ENCODE results near the gene RAMP2.
"Not testable (repeated sequence)": the region's sequence is repeated elsewhere in the genome, so short reads cannot be mapped to it uniquely, and the experiment has no call there.

RAMP2 gene, protein sequence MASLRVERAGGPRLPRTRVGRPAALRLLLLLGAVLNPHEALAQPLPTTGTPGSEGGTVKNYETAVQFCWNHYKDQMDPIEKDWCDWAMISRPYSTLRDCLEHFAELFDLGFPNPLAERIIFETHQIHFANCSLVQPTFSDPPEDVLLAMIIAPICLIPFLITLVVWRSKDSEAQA

DNA sequence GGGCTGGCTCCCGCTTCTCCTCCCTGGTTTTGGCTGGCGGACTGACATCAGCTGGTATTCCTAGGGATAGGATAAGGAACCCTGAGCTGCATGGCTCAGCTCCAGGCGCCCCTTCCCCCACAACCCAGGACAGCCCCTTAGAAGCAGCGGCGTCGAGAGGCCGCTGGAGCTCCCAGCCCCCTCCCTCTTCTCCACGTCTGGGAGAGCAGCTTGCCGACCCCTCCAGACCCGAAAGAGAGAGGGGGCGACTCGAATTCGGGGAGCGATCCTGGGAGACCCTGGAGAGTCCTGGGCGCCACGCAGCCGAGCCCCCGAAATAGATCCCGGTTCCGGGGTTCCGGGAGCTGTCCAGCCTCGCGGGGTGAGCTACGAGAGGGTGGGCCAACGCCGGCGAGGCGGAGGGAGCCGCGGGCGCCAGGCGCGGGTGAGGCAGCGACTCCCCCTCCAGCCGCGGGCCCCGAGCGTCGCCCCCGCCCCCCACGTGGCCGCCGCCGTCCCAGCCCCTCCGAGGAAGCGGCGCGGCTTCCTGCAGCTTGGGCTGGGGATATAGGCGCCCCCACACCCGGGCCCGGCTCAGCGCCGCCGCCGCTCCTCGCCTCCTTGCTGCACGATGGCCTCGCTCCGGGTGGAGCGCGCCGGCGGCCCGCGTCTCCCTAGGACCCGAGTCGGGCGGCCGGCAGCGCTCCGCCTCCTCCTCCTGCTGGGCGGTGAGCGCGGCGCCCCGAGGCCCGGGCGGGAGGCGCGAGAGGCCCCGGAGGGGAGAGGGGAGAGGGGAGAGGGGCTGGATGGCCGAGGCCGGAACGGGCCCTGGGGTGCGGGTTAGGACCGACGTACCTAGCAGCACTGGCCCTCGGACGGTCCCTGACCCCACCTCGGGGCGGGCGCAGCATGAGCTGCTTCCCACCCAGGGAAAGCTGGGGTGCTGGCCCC lies at the start of gene RAMP2:
RAMP2 (plus strand) TSS at position 576 of the 930 bp plus-strand sequence; CDS start at position 611, 35 bp downstream.
- H3K9me3 Mint-ChIP-seq, result no peaks in the 10 kb centered on the region
- H3K4me1 Mint-ChIP-seq, result no peaks in the 10 kb centered on the region
- H3K4me3 Mint-ChIP-seq, result peak within 1 kb of the TSS; percentile 47
- H3K36me3 Mint-ChIP-seq (ENCODE audit: insufficient read depth), result peaks cover 3% of the 10 kb centered on the region
- H3K27me3 Mint-ChIP-seq, result peaks cover 72% of the 10 kb centered on the region
- no peak within 1 kb of the TSS for H3K27ac Mint-ChIP-seq (ENCODE audit: low read depth)
- DNase-seq (ENCODE audit: low spot score in 2 of 2) (no peak), ATAC-seq (replicated peaks; ENCODE audit: extremely low read depth, poor library complexity, severe bottlenecking) (peak; percentile 53)

DNA sequence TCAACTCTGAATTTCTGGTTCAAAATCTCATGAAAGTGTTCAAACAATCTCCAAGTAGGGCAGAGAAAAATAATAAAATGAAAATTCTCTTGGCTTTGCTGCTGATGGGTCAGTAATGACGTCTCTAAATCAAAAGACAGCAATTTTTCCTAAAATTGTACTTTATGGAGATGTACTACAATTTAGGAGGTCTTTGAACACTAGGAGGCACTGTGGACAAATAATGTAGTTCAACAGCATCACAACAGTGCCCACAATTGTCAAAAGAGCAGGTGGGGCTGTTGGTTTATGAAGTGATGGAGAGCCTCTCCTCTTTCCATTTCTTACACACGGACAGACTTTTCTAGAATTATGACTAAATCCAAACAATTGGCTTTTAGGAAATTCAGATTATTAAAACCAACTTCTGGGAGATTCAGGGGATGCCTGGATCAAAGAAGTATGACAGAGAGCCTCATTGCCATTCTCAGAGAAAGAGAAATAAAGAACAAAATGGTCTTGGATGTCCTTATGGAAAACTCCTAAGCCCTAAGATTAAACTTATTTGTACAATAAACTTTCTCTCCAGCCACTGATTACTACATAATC lies 39.9 kb upstream of the RAMP2 start:
- no peaks in the 10 kb centered on the region for H3K9me3 Mint-ChIP-seq
- peaks cover 9% of the 10 kb centered on the region for H3K4me1 Mint-ChIP-seq
- peaks cover 86% of the 10 kb centered on the region for H3K36me3 Mint-ChIP-seq (ENCODE audit: insufficient read depth)
- ATAC-seq (replicated peaks; ENCODE audit: extremely low read depth, poor library complexity, severe bottlenecking), result peak; percentile 64
- peak in 1 of 2 donors; percentile 26 for DNase-seq (ENCODE audit: low spot score in 2 of 2)
- H3K27me3 Mint-ChIP-seq, result no peaks in the 10 kb centered on the region
- H3K4me3 Mint-ChIP-seq, result no peak overlapping the region
- no peak overlapping the region for H3K27ac Mint-ChIP-seq (ENCODE audit: low read depth)

DNA sequence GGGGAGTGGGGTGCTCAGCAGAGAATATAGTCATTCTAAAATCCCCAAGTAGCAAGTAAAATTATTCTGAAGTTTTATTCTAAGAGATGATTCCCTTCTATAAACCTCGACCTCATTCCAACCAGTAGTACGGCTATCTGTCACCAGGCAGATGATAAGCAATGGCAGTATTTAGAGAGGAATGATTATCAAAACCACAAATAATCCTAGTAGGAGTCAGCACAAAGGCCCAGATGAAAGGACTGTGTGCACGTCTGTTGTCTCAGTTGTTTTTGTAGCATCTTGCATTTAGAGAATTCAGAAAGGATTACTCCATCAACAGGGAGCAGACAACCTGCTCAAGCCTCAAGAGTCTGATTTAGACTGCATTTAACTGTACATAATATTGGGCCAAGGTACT lies 37.4 kb upstream of the RAMP2 start:
- Mint-ChIP-seq H3K4me1 (peaks cover 1% of the 10 kb centered on the region), H3K27me3 (no peaks in the 10 kb centered on the region), H3K4me3 (no peak overlapping the region), H3K36me3 (ENCODE audit: insufficient read depth) (peaks cover 84% of the 10 kb centered on the region), H3K9me3 (no peaks in the 10 kb centered on the region), H3K27ac (ENCODE audit: low read depth) (no peak overlapping the region)
- DNase-seq (ENCODE audit: low spot score in 2 of 2), result no peak
- ATAC-seq (replicated peaks; ENCODE audit: extremely low read depth, poor library complexity, severe bottlenecking), result no peak

DNA sequence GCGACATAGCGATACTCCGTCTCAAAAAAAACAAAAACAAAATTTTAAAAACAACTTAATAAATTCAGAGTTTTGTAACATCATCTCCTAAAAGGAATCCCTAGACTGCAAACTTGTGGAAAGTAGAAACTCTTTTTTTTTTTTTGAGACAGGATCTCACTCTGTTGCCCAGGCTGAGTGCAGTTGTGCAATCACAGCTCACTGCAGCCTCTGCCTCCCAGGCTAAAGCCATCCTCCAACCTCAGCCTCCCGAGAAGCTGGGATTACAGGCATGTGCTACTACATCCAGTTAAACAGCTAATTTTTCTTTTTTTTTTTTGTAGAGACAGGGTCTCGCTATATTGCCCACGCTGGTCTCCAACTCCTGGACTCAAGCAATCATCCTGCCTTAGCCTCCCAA lies 35.9 kb upstream of the RAMP2 start:
- H3K27ac Mint-ChIP-seq (ENCODE audit: low read depth), result no peak overlapping the region
- H3K4me3 Mint-ChIP-seq, result no peak overlapping the region
- H3K4me1 Mint-ChIP-seq, result no peaks in the 10 kb centered on the region
- ATAC-seq (replicated peaks; ENCODE audit: extremely low read depth, poor library complexity, severe bottlenecking) (no peak), DNase-seq (ENCODE audit: low spot score in 2 of 2) (no peak)
- no peaks in the 10 kb centered on the region for H3K27me3 Mint-ChIP-seq
- peaks cover 87% of the 10 kb centered on the region for H3K36me3 Mint-ChIP-seq (ENCODE audit: insufficient read depth)
- H3K9me3 Mint-ChIP-seq, result no peaks in the 10 kb centered on the region

DNA sequence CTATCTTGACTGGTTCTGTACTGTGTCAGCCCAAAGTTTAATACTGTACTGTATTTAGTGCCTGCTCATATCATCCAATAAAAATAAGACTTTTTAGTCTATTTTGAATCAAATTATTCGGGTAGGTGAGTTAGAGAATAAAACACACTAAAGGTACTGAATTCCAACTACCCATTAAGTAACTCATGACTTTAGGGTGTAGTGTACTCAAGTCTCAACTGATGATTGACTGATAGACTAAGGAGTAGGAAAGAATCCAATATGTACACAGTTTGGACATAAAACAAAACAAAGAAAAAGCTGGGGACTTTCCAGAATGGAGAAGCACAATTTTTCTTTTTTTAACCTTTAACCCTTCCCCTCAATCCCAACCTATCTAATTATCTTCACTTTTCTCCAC lies 20.3 kb upstream of the RAMP2 start:
- no peaks in the 10 kb centered on the region for H3K9me3 Mint-ChIP-seq
- ATAC-seq (replicated peaks; ENCODE audit: extremely low read depth, poor library complexity, severe bottlenecking) (no peak), DNase-seq (ENCODE audit: low spot score in 2 of 2) (no peak)
- no peak overlapping the region for H3K4me3 Mint-ChIP-seq
- H3K27me3 Mint-ChIP-seq, result no peaks in the 10 kb centered on the region
- peaks cover 15% of the 10 kb centered on the region for H3K36me3 Mint-ChIP-seq (ENCODE audit: insufficient read depth)
- peaks cover 22% of the 10 kb centered on the region for H3K4me1 Mint-ChIP-seq
- no peak overlapping the region for H3K27ac Mint-ChIP-seq (ENCODE audit: low read depth)

DNA sequence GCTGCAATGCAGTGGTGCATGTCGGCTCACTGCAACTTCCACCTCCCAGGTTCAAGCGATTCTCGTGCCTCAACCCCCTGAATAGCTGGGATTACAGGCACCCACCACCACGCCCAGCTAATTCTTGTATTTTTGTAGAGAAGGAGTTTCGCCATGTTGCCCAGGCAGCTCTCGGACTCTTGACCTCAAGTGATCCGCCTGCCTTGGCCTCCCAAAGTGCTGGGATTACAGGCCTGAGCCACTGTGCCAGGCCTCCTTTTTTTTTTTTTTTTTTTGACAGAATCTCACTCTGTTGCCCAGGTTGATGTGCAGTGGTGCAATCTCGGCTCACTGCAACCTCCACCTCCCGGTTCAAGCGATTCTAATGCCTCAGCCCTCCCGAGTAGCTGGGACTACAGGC lies 18.1 kb upstream of the RAMP2 start:
- Mint-ChIP-seq H3K4me1 (peaks cover 22% of the 10 kb centered on the region), H3K4me3 (peak overlapping the region; percentile 26), H3K36me3 (ENCODE audit: insufficient read depth) (peaks cover 11% of the 10 kb centered on the region)
- not testable (repeated sequence) for H3K27ac Mint-ChIP-seq (ENCODE audit: low read depth); H3K9me3 Mint-ChIP-seq; DNase-seq (ENCODE audit: low spot score in 2 of 2); ATAC-seq (replicated peaks; ENCODE audit: extremely low read depth, poor library complexity, severe bottlenecking); H3K27me3 Mint-ChIP-seq

DNA sequence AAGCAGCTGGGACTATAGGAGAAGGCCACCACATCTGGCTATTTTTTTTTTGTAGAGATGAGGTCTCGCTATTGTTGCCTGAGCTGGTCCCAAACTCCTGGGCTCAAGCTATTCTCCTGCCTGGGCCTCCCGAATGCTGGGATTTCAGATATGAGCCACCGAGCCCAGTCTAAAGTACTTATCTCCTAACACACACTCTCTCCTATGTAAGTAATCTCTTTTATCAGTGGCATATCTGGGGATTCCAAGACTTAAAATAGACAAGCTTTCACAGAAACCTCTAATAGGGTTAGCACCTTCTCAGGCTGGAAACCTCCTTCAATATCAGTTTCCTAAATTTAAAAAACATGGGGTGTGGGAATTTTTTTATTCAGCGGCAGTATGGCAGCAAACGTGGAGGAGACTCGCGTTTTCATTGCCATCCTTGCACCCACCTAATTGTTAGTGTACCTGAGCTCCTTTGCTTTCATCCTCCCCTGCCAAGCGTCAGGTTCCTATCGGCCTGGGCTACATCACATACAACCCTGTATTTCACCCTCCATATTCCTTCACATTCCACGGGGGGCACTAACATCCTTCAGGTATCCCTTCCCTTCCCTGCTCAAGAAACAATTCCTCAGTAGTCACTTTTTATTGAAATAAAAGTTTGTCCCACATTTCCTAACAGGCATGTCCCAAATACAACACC lies 17.3 kb upstream of the RAMP2 start:
- ATAC-seq (replicated peaks; ENCODE audit: extremely low read depth, poor library complexity, severe bottlenecking), result no peak
- no peaks in the 10 kb centered on the region for H3K27me3 Mint-ChIP-seq

DNA sequence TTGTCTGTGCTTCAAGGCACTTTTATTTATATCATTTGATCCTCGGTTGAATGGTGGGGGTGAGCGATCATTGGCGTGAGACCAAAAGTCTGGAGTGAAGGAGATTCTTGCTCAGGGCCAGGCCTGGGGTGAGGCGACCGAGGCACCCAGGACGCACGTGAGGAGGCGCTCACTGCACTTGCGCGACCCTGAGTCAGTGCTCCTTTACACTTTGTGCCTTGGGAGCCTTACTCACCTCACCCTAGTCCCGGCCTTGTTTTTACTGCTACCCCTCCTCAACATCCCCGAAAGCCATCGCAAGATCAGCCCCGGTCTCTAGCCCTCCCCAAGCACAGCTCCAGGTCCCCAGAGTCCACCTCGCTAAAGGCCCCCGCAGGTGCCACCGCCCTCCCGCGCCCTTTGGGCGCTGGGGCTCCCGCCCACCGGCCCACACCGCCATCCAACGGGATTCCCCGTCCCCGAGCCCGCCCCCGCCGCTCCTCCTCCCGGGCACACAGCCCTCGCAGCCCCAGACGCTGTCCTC lies 16.7 kb upstream of the RAMP2 start:
- Mint-ChIP-seq H3K27ac (ENCODE audit: low read depth) (peak overlapping the region; percentile 74), H3K9me3 (no peaks in the 10 kb centered on the region), H3K27me3 (peaks cover 6% of the 10 kb centered on the region), H3K36me3 (ENCODE audit: insufficient read depth) (peaks cover 11% of the 10 kb centered on the region), H3K4me3 (peak overlapping the region; percentile 85), H3K4me1 (peaks cover 22% of the 10 kb centered on the region)
- no peak for DNase-seq (ENCODE audit: low spot score in 2 of 2)
- ATAC-seq (replicated peaks; ENCODE audit: extremely low read depth, poor library complexity, severe bottlenecking), result peak; percentile 60

More for the DNA sequence above, 17.3 kb upstream of the RAMP2 start:
- peak overlapping the region; percentile 74 for H3K27ac Mint-ChIP-seq (ENCODE audit: low read depth)
- H3K9me3 Mint-ChIP-seq, result no peaks in the 10 kb centered on the region
- H3K4me1 Mint-ChIP-seq, result peaks cover 22% of the 10 kb centered on the region
- peaks cover 11% of the 10 kb centered on the region for H3K36me3 Mint-ChIP-seq (ENCODE audit: insufficient read depth)
- no peak for DNase-seq (ENCODE audit: low spot score in 2 of 2)
- H3K4me3 Mint-ChIP-seq, result peak overlapping the region; percentile 85

DNA sequence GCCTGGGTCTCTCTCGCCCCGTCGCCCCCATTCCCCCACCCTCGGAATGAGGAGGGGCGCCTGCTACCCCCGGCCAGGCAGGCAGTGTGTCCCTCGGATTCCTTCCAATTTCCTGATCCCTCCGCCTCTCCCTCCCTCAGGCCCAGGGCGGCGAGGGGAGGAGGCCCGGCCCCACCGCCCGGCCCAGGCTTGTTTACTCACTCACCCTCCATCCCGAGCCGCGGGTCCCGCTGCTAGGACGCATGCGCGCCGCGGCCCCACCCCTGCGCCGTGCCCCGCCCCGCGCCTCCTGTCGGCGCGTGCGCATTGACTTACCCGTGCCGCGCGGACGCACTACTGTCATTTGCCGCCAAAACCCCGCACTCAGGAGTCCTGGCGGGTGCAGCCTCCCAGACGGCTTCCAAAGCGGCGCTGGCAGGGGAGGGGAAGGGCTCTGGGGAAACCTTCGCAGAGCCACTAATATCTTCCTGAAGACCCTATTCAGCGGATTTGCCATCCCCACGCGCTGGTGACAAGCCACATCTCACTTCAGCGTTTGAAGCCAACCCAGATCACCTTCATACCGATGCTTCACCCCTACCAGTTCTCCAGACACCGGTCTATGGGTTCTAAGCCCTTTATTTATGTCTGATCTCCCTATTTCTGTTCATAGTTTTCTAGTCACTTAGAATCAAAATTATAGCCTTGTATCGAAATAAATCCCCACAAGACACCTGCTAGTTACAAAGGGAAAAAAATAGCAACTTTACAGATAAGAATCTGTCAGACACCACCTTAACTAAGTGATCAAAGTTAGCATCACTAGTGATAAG lies 16.0 kb upstream of the RAMP2 start, which contains the start of gene EZH1:
EZH1 (minus strand) TSS at position 235 of the 812 bp plus-strand sequence. CDS start 16,099 bp downstream, outside the sequence.
- H3K4me3 Mint-ChIP-seq, result peak within 1 kb of the TSS; percentile 85
- ATAC-seq (replicated peaks; ENCODE audit: extremely low read depth, poor library complexity, severe bottlenecking) (peak; percentile 90), DNase-seq (ENCODE audit: low spot score in 2 of 2) (peak; percentile 84 to 87)
- H3K4me1 Mint-ChIP-seq, result peaks cover 22% of the 10 kb centered on the region
- H3K9me3 Mint-ChIP-seq, result no peaks in the 10 kb centered on the region
- peaks cover 11% of the 10 kb centered on the region for H3K36me3 Mint-ChIP-seq (ENCODE audit: insufficient read depth)
- peaks cover 8% of the 10 kb centered on the region for H3K27me3 Mint-ChIP-seq
- peak within 1 kb of the TSS; percentile 74 for H3K27ac Mint-ChIP-seq (ENCODE audit: low read depth)

DNA sequence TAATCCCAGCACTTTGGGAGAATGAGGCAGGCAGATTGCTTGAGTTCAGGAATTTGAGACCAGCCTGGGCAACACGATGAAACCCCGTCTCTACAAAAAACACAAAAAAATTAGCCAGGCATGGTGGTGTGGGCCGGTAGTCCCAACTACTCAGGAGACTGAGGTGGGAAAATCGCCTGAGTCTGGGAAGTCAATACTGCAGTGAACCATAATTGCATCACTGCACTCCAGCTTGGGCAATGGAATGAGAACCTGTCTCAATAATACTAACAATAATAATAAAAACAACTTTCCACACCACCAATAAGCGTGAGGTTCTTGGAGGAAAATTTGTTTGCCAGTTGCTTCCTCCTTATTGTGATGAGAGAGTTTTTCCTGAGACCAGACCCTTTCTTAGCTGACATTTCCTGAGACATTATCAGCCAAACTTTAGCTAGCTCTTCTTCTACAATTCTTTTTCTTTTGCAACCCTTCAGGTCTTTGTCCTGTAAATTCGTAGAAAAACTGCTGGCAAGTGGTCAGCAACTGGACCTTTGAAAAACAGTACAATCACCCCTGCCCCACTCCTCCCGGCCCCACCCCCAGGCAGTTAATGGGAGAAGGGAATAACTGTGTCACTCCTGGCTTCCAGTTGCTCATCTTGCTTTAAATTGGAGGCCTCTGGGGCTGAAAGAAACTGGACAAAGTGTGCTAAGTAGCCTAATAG lies 12.7 kb upstream of the RAMP2 start:
- Mint-ChIP-seq H3K4me1 (peaks cover 16% of the 10 kb centered on the region), H3K27me3 (peaks cover 25% of the 10 kb centered on the region), H3K27ac (ENCODE audit: low read depth) (no peak overlapping the region), H3K9me3 (no peaks in the 10 kb centered on the region), H3K4me3 (no peak overlapping the region), H3K36me3 (ENCODE audit: insufficient read depth) (peaks cover 7% of the 10 kb centered on the region)
- DNase-seq (ENCODE audit: low spot score in 2 of 2), result no peak
- no peak for ATAC-seq (replicated peaks; ENCODE audit: extremely low read depth, poor library complexity, severe bottlenecking)

All from central memory CD8-positive, alpha-beta T cell (primary cell).